HepG2 (cell line): ENCODE results near the gene FLOT2. TPM values are rescaled to one million over a fixed set of nuclear protein-coding genes. Genes with fewer than 3 reads are reported as not detected.

ENCODE experiments used
- GATAD1 ChIP-seq: IDR thresholded peaks from 2 replicates; pipeline ENCODE4 v1.6.1; 2016; ENCODE audit warnings: missing genetic modification reagents, missing compliant biosample characterization
- HOXA9 ChIP-seq: sonication (generic); formaldehyde crosslinking; IDR thresholded peaks from 2 replicates; pipeline ENCODE4 v1.8.1; 2022; ENCODE audit warnings: missing genetic modification reagents, mild to moderate bottlenecking, moderate library complexity, borderline replicate concordance
- RERE ChIP-seq: IDR thresholded peaks from 2 replicates; pipeline ENCODE4 v1.6.1; 2016; ENCODE audit warnings: low read depth, missing genetic modification reagents, missing compliant biosample characterization
- RFXAP ChIP-seq: sonication (generic); formaldehyde crosslinking; IDR thresholded peaks from 2 replicates; pipeline ENCODE4 v1.4.0; 2020; ENCODE audit warnings: missing genetic modification reagents, borderline replicate concordance
- SETDB1 ChIP-seq: sonication (generic); formaldehyde crosslinking; IDR thresholded peaks from 2 replicates; pipeline ENCODE4 v1.5.1; 2020; ENCODE audit warnings: missing genetic modification reagents, mild to moderate bottlenecking, borderline replicate concordance
- XRCC5 ChIP-seq: fragments of 200-400 bp; formaldehyde crosslinking; optimal IDR thresholded peaks from 2 replicates; pipeline ENCODE3; 2017; ENCODE audit warnings: mild to moderate bottlenecking, low read length
- ZBTB3 ChIP-seq: sonication (generic); formaldehyde crosslinking; IDR thresholded peaks from 2 replicates; pipeline ENCODE4 v1.4.0; 2020; ENCODE audit warnings: low read depth, mild to moderate bottlenecking, moderate library complexity, missing genetic modification reagents, borderline replicate concordance
- ZBTB43 ChIP-seq: sonication (generic); formaldehyde crosslinking; conservative IDR thresholded peaks from 2 replicates; pipeline ENCODE4 v1.4.0; 2020; ENCODE audit warnings: missing genetic modification reagents
- ZNF343 ChIP-seq: sonication (generic); formaldehyde crosslinking; IDR thresholded peaks from 2 replicates; pipeline ENCODE4 v1.4.0; 2020; ENCODE audit warnings: mild to moderate bottlenecking, missing genetic modification reagents
- ZNF850 ChIP-seq: sonication (generic); formaldehyde crosslinking; conservative IDR thresholded peaks from 2 replicates; pipeline ENCODE4 v1.9.0; 2021; ENCODE audit warnings: mild to moderate bottlenecking, missing genetic modification reagents
- polyA plus RNA-seq, 8 experiments: library from polyadenylated mRNA; depleted of rRNA in 3 of 8; stranded (reverse) in 7 of 8; unstranded in 1 of 8; fragments of >200 nt; fragmentation: Illumina TruSeq in 4 of 8; extraction: Trizol in 4 of 8; gene quantifications; 2 replicates each; pipeline versions ENCODE4 v1.2.1 to v1.2.3, GENCODE V29; 2011 to 2016; ENCODE audit warnings: low read depth in 4 of 8, missing spikeins in 1 of 8, mixed read lengths in 1 of 8; ENCODE audit not compliant: insufficient read depth in 1 of 8
- total RNA-seq, 5 experiments: library from RNA; depleted of rRNA; stranded (reverse); fragments of >200 nt; fragmentation: Illumina TruSeq; extraction: Trizol; gene quantifications; 2 replicates each; pipeline ENCODE4 v1.2.3, GENCODE V29; 2016; ENCODE audit warnings: low read depth in 1 of 5
- TF ChIP-seq, protein P1 (sequence below): sonication (generic); formaldehyde crosslinking; IDR thresholded peaks from 2 replicates; pipeline ENCODE4 v1.4.0; 2020; ENCODE audit warnings: missing genetic modification reagents

The FLOT2 gene
- total and polyA plus RNA-seq, 2 of the 13 experiments (the other 11 are each of a cell fraction or from before 2014, with no cell fraction given) = 54.3 to 54.5 TPM

DNA sequence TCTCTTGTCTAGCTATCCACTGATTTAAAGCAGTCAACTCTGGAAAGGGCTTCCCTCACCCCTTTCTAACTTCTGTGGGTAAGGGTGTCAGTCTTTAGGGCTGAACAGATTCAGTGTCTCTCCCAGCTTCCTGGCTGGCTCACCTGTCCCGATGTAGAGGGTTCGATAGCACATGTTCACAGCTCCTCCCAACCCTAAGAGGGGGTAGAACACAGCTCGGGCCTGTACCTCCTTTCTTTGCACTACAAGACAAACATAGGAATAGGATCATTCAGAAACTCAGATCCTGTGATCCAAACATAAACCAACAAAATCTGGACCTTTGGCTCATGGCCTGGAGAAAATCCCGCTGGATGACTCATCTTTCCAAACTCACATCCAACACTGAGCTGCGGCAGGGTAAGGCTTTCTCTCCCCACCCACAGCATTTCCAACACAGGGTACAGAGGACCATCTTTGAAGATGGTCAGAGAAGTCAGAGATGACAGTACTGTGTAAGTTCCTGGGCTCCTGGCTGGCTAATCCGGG is 11.2 kb upstream of the FLOT2 start (continued):
- TF ChIP-seq XRCC5 = peak; percentile 28
- no peak for TF ChIP-seq SETDB1 (CRISPR knock-in tag)
- no peak for TF ChIP-seq HOXA9 (CRISPR knock-in tag)
- no peak for TF ChIP-seq ZNF343 (CRISPR knock-in tag)
- TF ChIP-seq GATAD1 = no peak
- TF ChIP-seq ZNF850 (CRISPR knock-in tag) = no peak
- 0 out of 2 replicates have a peak, but pooled peaks have one; percentile 30 for TF ChIP-seq RFXAP
- TF ChIP-seq ZBTB43 (CRISPR knock-in tag) = peak; percentile 30; the same call in 1 of the 2 replicates
- no peak for TF ChIP-seq ZBTB3 (CRISPR knock-in tag)
- peak; percentile 43; the same call in 1 of the 2 replicates for TF ChIP-seq RERE (CRISPR knock-in tag)
- TF ChIP-seq, protein P1, sequence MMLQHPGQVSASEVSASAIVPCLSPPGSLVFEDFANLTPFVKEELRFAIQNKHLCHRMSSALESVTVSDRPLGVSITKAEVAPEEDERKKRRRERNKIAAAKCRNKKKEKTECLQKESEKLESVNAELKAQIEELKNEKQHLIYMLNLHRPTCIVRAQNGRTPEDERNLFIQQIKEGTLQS (CRISPR knock-in tag) = peak; percentile 90
- TF ChIP-seq, all 625 proteins: peak for 65
